Lower leg skin (tissue), 4 donors: ENCODE measurements around the gene PACRG. TPM values are rescaled to one million over a fixed set of nuclear protein-coding genes. Genes with fewer than 3 reads are reported as not detected.

ENCODE experiments used
- DNase-seq, 2 donors: peaks; one replicate each; pipeline ENCODE4 v3.0.0-alpha.2; 2019; ENCODE audit warnings: low spot score in 2 of 2
- H3K4me3 ChIP-seq: fragments of 200-600 bp; sonication (generic); 2 replicates; pipeline ENCODE4 v1.5.1; 2017; ENCODE audit warnings: mild to moderate bottlenecking, low read depth; ENCODE audit not compliant: poor library complexity, severe bottlenecking
- POLR2A ChIP-seq, 2 donors: fragments of 450-650 bp; IDR thresholded peaks; one replicate each; pipeline ENCODE4 v1.6.1; 2016 to 2017; ENCODE audit warnings: antibody characterized with exemption in 2 of 2, mild to moderate bottlenecking in 1 of 2, moderate library complexity in 1 of 2
- WGBS, 2 donors: methylation state at CpG; one replicate each; pipeline ENCODE4 v1.1.5; 2018; 5-methylcytosine and 5-hydroxymethylcytosine counted together
- intact Hi-C: fragments of 100-400 bp; cut with DNase I; formaldehyde crosslinking; loops from one replicate; pipeline ENCODE4 v1.15.0; 2023; ENCODE audit warnings: low total_unique reads
- total RNA-seq, 4 donors: library from RNA; depleted of rRNA; stranded (reverse); fragments of >200 nt; gene quantifications; one replicate each; pipeline ENCODE4 v1.1.0, GENCODE V29; 2016
- TF ChIP-seq, protein P1 (sequence below), 3 donors: fragments of 450-650 bp; IDR thresholded peaks; one replicate each; pipeline ENCODE4 v1.5.1; 2016; ENCODE audit warnings: antibody characterized with exemption in 3 of 3, mild to moderate bottlenecking in 3 of 3, moderate library complexity in 2 of 3

PACRG gene
- total RNA-seq, 4 donors from 2014 or later: 0.38 to 3.9 (median 3.4) TPM; not detected in 1

DNA sequence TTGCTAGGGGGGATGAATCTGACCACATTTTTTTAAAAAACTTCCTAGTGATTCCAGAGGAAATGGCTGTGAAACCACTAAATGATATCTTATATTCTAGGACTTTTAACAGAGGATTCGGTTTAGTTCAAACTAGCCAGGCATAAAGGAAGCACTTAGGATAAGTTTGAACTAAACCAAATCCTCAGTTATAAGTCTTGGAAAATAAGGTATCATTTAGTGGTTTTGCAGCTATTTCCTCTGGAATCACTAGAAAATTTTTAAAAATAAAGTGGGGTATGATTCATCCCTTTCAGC, 358.8 kb downstream of the PACRG start:
- H3K4me3 ChIP-seq: no peak overlapping the region
- 55 to 60% methylated on average over 1 of the region's 1 CpG for WGBS, 2 donors
- TF ChIP-seq POLR2A (IDR thresholded peaks at IDR 0.05): no peak
- TF ChIP-seq, protein P1, sequence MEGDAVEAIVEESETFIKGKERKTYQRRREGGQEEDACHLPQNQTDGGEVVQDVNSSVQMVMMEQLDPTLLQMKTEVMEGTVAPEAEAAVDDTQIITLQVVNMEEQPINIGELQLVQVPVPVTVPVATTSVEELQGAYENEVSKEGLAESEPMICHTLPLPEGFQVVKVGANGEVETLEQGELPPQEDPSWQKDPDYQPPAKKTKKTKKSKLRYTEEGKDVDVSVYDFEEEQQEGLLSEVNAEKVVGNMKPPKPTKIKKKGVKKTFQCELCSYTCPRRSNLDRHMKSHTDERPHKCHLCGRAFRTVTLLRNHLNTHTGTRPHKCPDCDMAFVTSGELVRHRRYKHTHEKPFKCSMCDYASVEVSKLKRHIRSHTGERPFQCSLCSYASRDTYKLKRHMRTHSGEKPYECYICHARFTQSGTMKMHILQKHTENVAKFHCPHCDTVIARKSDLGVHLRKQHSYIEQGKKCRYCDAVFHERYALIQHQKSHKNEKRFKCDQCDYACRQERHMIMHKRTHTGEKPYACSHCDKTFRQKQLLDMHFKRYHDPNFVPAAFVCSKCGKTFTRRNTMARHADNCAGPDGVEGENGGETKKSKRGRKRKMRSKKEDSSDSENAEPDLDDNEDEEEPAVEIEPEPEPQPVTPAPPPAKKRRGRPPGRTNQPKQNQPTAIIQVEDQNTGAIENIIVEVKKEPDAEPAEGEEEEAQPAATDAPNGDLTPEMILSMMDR (IDR thresholded peaks at IDR 0.05): no peak
- intact Hi-C loops: no loop called here
- DNase-seq: no peak

- intact Hi-C loops: no loop called here
- no peak overlapping the region for H3K4me3 ChIP-seq
- TF ChIP-seq, protein P1 (IDR thresholded peaks at IDR 0.05): no peak
- no peak for TF ChIP-seq POLR2A (IDR thresholded peaks at IDR 0.05)
- no peak for DNase-seq
These were observed 360.2 kb downstream of the PACRG start for GRCh38 chr6:163087981-163088380.

DNA sequence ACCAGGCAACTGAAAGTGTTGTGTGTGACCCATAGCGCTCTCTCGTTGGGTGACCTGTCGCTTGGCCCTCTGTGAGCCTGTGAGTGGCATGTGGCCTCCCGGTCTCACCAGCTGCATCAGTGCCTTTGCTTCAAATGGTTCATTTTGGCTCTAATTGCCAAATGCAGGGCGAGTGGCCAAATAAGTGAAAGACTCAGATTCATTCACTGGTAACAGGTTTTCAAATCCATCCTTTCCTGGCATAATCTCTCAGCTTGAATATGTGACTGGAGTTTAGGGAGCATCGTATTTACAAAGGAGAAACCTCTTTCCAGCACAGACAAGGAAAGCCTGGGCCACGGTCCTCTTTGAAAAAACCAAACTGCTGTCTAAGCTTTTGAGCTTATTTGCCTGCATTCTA, 365.1 kb downstream of the PACRG start:
- H3K4me3 ChIP-seq: no peak overlapping the region
- DNase-seq: no peak
- TF ChIP-seq POLR2A (IDR thresholded peaks at IDR 0.05): no peak
- TF ChIP-seq, protein P1 (IDR thresholded peaks at IDR 0.05): no peak
- intact Hi-C loops: no loop called here
- WGBS, 2 donors: 84 to 86% methylated on average over 7 of the region's 7 CpGs

- intact Hi-C loops: no loop called here
- no peak for TF ChIP-seq POLR2A (IDR thresholded peaks at IDR 0.05)
- no peak overlapping the region for H3K4me3 ChIP-seq
- DNase-seq: no peak
- WGBS, 2 donors: 92% methylated on average over 5 of the region's 5 CpGs
These were observed 367.1 kb downstream of the PACRG start for GRCh38 chr6:163094881-163095280.

DNA sequence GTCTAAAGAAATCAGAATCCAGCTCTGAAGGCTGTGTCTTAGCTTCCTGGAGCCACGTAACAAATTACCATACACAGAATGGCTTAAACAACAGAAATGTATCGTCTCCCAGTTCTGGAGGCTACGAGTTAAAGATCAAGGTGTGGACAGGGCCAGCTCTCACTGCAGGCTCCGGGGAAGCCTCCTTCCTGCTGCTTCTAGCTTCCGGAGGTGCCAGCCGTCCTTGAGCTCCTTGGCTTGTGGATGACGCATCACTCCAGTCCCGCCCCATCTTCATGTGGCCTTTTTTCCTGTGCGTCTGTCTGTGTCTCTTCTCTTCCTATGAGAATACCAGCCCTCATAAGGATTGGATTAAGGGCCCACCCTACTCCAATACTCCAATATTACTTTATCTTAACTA, 367.6 kb downstream of the PACRG start:
- H3K4me3 ChIP-seq: no peak overlapping the region
- 83 to 86% methylated on average over 9 of the region's 9 CpGs for WGBS, 2 donors
- no peak for TF ChIP-seq POLR2A (IDR thresholded peaks at IDR 0.05)
- TF ChIP-seq, protein P1 (IDR thresholded peaks at IDR 0.05): no peak
- intact Hi-C loops: no loop called here
- DNase-seq: no peak

DNA sequence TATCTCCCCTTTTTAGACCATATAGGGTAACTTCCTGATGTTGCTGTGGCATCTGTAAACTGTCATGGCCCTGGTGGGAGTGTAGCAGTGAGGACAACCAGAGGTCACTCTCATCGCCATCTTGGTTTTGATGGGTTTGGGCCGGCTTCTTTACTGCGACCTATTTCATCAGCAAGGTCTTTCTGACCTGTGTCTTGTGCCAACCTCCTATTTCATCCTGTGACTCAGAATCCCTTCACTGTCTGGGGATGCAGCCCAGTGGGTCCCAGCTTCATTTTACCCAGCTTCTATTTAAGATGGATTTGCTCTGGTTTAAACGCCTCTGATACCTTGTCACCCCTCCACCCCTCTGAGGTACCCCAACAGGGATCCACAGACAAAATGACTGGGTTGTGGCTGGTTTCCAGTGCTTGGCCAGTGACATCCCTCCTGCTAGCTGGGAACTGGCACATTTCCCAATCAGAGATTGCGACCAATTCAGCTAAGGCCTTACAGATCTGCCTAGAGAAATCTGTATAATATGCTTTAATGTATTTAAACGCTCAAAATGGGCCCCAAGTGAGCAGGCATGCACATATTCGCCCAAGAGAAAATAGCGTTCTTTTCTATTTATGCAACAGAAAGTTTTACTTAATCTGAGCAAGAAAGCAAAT, 371.2 kb downstream of the PACRG start:
- no peak for DNase-seq
- intact Hi-C loops: no loop called here
- 86 to 89% methylated on average over 8 of the region's 8 CpGs for WGBS, 2 donors
- no peak overlapping the region for H3K4me3 ChIP-seq
- TF ChIP-seq, protein P1 (IDR thresholded peaks at IDR 0.05): no peak
- TF ChIP-seq POLR2A (IDR thresholded peaks at IDR 0.05): no peak
